OCI-LY7 (cell line): Measurements from ENCODE around the gene PAFAH1B1. TPM values are rescaled to one million over a fixed set of nuclear protein-coding genes. Genes with fewer than 3 reads are reported as not detected.

Experiments
- BruUV-seq: library from RNA; stranded (reverse); fragments of 400-500 nt; replicated peaks from 2 replicates; lab custom pipeline; 2021; lab: Mats Ljungman, UMichigan
- CTCF ChIA-PET: fragments of 300-600 bp; sonication (Branson Sonifier 250); formaldehyde crosslinking; loops from one replicate; lab custom pipeline; 2022; ENCODE audit warnings: antibody characterized with exemption; ENCODE audit not compliant: unreplicated experiment; lab: Charles Lee
- POLR2A ChIA-PET: fragments of 300-600 bp; sonication (Branson Sonifier 250); formaldehyde crosslinking; loops from one replicate; lab custom pipeline; 2022; ENCODE audit warnings: antibody characterized with exemption; lab: Charles Lee
- DNase-seq: peaks from one replicate; pipeline ENCODE4 v3.0.0-alpha.2; 2015; ENCODE audit warnings: low spot score
- H2AFZ ChIP-seq: fragments of 200-600 bp; sonication (generic), shearing (Covaris generic); 2 replicates; pipeline ENCODE4 v1.6.1; 2014; ENCODE audit warnings: mild to moderate bottlenecking, antibody characterized with exemption, low read length, moderate library complexity
- H3K27ac ChIP-seq: fragments of 200-600 bp; sonication (generic); 2 replicates; pipeline ENCODE4 v1.5.1; 2014; ENCODE audit warnings: mixed run types, low read depth, mild to moderate bottlenecking, moderate library complexity, low read length, inconsistent platforms; ENCODE audit not compliant: poor library complexity, severe bottlenecking
- H3K36me3 ChIP-seq: fragments of 200-600 bp; sonication (generic); 2 replicates; pipeline ENCODE4 v1.6.1; 2014; ENCODE audit warnings: mild to moderate bottlenecking, antibody characterized with exemption, low read length, moderate library complexity, mixed read lengths; ENCODE audit not compliant: insufficient read depth
- H3K4me1 ChIP-seq: fragments of 200-600 bp; sonication (generic); 2 replicates; pipeline ENCODE4 v1.5.1; 2014; ENCODE audit warnings: mild to moderate bottlenecking, low read length; ENCODE audit not compliant: insufficient read depth, poor library complexity, severe bottlenecking
- H3K4me2 ChIP-seq: fragments of 200-600 bp; sonication (generic); 2 replicates; pipeline ENCODE4 v1.6.1; 2014; ENCODE audit warnings: mild to moderate bottlenecking, low read length
- H3K4me3 ChIP-seq: fragments of 200-600 bp; sonication (generic); 2 replicates; pipeline ENCODE4 v1.5.1; 2014; ENCODE audit warnings: mild to moderate bottlenecking, low read depth, low read length; ENCODE audit not compliant: poor library complexity, severe bottlenecking
- H3K79me2 ChIP-seq: fragments of 200-600 bp; sonication (generic); 2 replicates; pipeline ENCODE4 v1.6.1; 2016; ENCODE audit warnings: low read depth, mild to moderate bottlenecking, low read length, moderate library complexity, mixed read lengths; ENCODE audit not compliant: insufficient read depth
- H3K9me2 ChIP-seq: fragments of 200-600 bp; sonication (generic); 2 replicates; pipeline ENCODE4 v1.6.1; 2016; ENCODE audit warnings: mild to moderate bottlenecking, low read length, mixed read lengths; ENCODE audit not compliant: insufficient read depth
- H3K9me3 ChIP-seq: fragments of 200-600 bp; sonication (generic); 2 replicates; pipeline ENCODE4 v1.6.1; 2014; ENCODE audit warnings: mild to moderate bottlenecking, mixed run types, low read length, mixed read lengths
- H4K20me1 ChIP-seq: fragments of 200-600 bp; sonication (generic); 2 replicates; pipeline ENCODE4 v1.6.1; 2014; ENCODE audit warnings: mild to moderate bottlenecking, antibody characterized with exemption, low read length, moderate library complexity, mixed read lengths; ENCODE audit not compliant: insufficient read depth
- EZH2phosphoT487 ChIP-seq: fragments of 200-600 bp; sonication (generic); IDR thresholded peaks from 2 replicates; pipeline ENCODE4 v1.6.1; 2018; ENCODE audit warnings: low read depth, borderline replicate concordance, mild to moderate bottlenecking, mixed run types, antibody characterized with exemption, low read length, moderate library complexity, mixed read lengths
- intact Hi-C: fragments of 100-400 bp; cut with micrococcal nuclease; formaldehyde crosslinking; loops from one replicate; pipeline ENCODE4 v1.10.0; 2022; ENCODE audit not compliant: unreplicated experiment
- total RNA-seq, 2 experiments: library from RNA; depleted of rRNA in 1 of 2; stranded (reverse); fragments of >200 nt in 1 of 2; shearing (Covaris generic) in 1 of 2; gene quantifications; 2 replicates each; pipeline ENCODE4 v1.2.3, GENCODE V29; 2014 to 2022
- TF ChIP-seq, protein P1 (sequence below): fragments of 200-600 bp; sonication (generic); conservative IDR thresholded peaks from 2 replicates; pipeline ENCODE4 v1.5.1; 2014; ENCODE audit warnings: mild to moderate bottlenecking, antibody characterized with exemption, low read length, moderate library complexity, mixed read lengths

The PAFAH1B1 gene
- total RNA-seq, 2 experiments from 2014 or later, result 51.1 to 127 TPM

DNA sequence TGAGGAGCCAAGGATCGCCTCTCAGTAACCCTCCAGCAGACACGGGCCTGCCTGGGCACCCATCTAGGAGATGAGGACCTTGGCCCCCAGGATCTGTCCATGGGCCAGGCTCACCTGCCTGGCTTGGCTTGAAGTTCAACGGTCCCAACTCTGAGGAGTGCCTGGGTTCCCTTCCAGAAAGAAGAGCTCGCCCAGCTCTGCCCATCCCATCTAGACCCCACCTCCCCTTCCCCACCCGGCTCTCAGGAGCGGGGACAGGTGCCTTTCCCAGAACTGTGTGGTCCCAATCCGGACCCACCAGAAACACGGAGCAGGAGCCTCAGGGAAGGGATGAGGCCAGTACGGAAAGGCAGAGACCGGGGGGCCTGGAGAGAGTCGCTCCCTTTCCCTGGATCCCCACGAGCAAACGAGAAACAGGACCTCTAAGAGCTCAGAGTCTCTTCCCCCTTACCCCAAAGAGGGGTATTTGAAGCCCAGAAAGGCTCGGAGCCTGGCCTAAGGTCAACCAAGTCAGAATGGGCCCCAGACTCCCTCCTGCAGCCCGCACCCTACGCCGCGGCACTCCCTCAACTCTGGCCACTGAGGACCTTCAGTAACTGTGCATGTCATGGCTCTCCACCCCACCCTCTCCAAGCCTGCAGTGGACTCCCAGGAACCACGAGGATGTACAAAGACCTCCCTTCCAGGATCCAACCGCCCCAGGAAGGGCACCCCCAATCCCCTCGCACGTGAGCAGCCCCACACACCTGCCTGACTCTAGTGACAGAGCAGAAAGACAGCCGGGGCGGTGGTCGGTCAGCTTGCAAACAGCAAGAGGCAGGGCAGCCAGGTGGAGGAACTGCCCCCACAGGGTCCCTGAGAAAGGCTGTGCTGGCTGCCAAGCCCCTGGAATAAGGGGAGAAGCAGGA is 112.7 kb downstream of the PAFAH1B1 start:
- POLR2A ChIA-PET, result no interaction called here
- Histone ChIP-seq H3K9me3 (no peaks in the 10 kb centered on the region), H2AFZ (no peak overlapping the region), H3K9me2 (no peaks in the 10 kb centered on the region), H3K4me2 (no peak overlapping the region), H3K79me2 (peaks cover 64% of the 10 kb centered on the region), H3K36me3 (peaks cover 78% of the 10 kb centered on the region), H3K27ac (no peak overlapping the region), H3K4me1 (peaks cover 24% of the 10 kb centered on the region), H4K20me1 (peaks cover 9% of the 10 kb centered on the region), H3K4me3 (no peak overlapping the region)
- no peak for TF ChIP-seq EZH2phosphoT487
- TF ChIP-seq, protein P1, sequence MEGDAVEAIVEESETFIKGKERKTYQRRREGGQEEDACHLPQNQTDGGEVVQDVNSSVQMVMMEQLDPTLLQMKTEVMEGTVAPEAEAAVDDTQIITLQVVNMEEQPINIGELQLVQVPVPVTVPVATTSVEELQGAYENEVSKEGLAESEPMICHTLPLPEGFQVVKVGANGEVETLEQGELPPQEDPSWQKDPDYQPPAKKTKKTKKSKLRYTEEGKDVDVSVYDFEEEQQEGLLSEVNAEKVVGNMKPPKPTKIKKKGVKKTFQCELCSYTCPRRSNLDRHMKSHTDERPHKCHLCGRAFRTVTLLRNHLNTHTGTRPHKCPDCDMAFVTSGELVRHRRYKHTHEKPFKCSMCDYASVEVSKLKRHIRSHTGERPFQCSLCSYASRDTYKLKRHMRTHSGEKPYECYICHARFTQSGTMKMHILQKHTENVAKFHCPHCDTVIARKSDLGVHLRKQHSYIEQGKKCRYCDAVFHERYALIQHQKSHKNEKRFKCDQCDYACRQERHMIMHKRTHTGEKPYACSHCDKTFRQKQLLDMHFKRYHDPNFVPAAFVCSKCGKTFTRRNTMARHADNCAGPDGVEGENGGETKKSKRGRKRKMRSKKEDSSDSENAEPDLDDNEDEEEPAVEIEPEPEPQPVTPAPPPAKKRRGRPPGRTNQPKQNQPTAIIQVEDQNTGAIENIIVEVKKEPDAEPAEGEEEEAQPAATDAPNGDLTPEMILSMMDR, result no peak
- intact Hi-C loops, result no loop called here
- DNase-seq, result no peak
- CTCF ChIA-PET, result no interaction called here
- no TSS peak for BruUV-seq

DNA sequence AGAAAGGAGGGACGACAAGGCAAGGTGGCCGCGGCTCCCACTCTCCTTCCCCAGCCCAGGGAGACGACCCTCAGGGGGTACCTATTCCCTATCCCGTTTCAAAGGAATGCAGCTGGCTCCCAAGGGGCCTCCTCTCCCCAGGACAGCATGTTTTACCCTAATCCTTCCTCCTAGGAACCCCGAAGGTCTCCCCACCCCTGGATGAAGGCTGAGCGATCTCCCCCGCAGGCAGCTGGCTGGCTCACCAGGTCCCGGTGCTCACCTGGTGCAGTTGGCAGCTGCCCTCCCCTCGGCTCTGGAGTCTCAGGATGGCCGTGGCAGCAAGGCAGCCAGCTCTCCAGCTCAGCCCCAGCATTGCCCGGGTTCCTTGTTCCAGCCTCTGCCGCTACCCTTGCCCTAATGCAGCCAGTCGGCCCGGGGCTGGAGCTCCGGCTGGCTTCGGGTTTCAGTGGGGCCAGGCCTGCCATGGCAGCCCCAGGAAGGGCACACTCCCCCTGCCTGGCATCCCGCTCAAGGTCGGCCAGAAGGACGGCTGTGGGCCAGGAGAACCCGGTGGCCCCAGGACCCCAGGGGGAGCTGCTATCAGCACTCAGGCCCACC is 113.6 kb downstream of the PAFAH1B1 start:
- Histone ChIP-seq H3K4me2 (no peak overlapping the region), H3K4me3 (no peak overlapping the region), H3K27ac (no peak overlapping the region), H4K20me1 (peaks cover 9% of the 10 kb centered on the region), H3K36me3 (peaks cover 70% of the 10 kb centered on the region), H3K4me1 (peaks cover 24% of the 10 kb centered on the region), H3K9me2 (no peaks in the 10 kb centered on the region), H2AFZ (no peak overlapping the region), H3K79me2 (peaks cover 68% of the 10 kb centered on the region), H3K9me3 (no peaks in the 10 kb centered on the region)
- POLR2A ChIA-PET, result interaction anchor here (0.5 kb wide), 1 partner anchor 61 kb away, joined by 6 read pairs; no protein-coding TSS in a partner anchor
- no peak for TF ChIP-seq EZH2phosphoT487
- TF ChIP-seq, protein P1, result no peak
- no TSS peak for BruUV-seq
- CTCF ChIA-PET, result no interaction called here
- no peak for DNase-seq
- intact Hi-C loops, result no loop called here
